ENCODE results near the gene NUP98. TPM values are rescaled to one million over a fixed set of nuclear protein-coding genes. Genes with fewer than 3 reads are reported as not detected.

Gene NUP98
- total and polyA plus RNA-seq, 2 donors (not counting 3 experiments of a cell fraction or from before 2014, with no cell fraction given) = 92.7 to 169 TPM

DNA sequence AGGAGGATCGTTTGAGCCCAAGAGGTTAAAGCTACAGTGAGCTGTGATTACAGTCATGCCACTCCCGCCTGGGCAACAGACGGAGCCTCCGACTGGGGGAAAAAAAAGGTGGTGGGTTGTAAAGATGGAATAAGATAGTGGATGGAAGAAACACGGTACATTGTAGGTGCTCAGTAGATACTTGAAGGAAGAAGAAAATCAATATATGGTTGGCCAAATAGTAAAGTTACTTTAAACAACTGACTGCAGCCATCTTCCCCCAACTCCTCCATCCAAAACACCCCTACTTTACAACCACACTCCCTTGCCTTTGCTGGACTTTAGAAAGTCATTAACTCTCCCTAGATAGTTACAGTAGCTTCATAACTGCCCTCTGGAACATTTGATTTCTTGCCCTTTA lies 2.5 kb upstream of the NUP98 start:
- Histone ChIP-seq H3K9me1 (replicated peaks; ENCODE audit: control insufficient read depth, extremely low read depth, insufficient read depth, low read length) (no peaks in the 10 kb centered on the region), H3K9me3 (replicated peaks; ENCODE audit: control insufficient read depth, insufficient read depth, low read length) (no peaks in the 10 kb centered on the region), H3K79me2 (ENCODE audit: control insufficient read depth, insufficient read depth, low read length) (peaks cover 24% of the 10 kb centered on the region), H3K4me2 (ENCODE audit: insufficient read depth, low read length) (no peak overlapping the region), H3K27ac (ENCODE audit: insufficient read depth, low read depth, low read length) (no peak overlapping the region), H3K27me3 (ENCODE audit: control insufficient read depth in 2 of 2, insufficient read depth in 2 of 2, low read length in 2 of 2) (no peaks in the 10 kb centered on the region), H4K20me1 (replicated peaks; ENCODE audit: control insufficient read depth, extremely low read depth, insufficient read depth, low read length) (peaks cover 4% of the 10 kb centered on the region), H3K4me1 (ENCODE audit: control insufficient read depth, extremely low read depth, insufficient read depth, low read length) (peaks cover 19% of the 10 kb centered on the region), H3K36me3 (ENCODE audit: control insufficient read depth in 2 of 2, extremely low read depth in 1 of 2, insufficient read depth in 2 of 2, low read length in 2 of 2) (no peaks in the 10 kb centered on the region), H3K4me3 (replicated peaks in 1 of 3; ENCODE audit: insufficient read depth in 1 of 3, low read depth in 1 of 3, low read length in 3 of 3) (no peak overlapping the region), H3K9ac (replicated peaks; ENCODE audit: extremely low read depth, insufficient read depth, low read length) (no peak overlapping the region), H2AFZ (ENCODE audit: low read depth, low read length) (no peak overlapping the region)
- dilution Hi-C loops (cut with MboI; ENCODE audit: extremely low pct_ligation_motif_present, low sequenced_read_pairs) (no loop called here), intact Hi-C loops (cut with micrococcal nuclease) (no loop called here)
- TF ChIP-seq POLR2AphosphoS5 (IDR thresholded peaks at IDR 0.05; ENCODE audit: insufficient read depth, low read depth, low read length) (no peak), FOS (IDR thresholded peaks at IDR 0.05; ENCODE audit: borderline replicate concordance, insufficient read depth, low read length) (no peak)
- POLR2A ChIA-PET = no interaction called here
- FAIRE-seq (no peak), DNase-seq (ENCODE audit: low read depth, low spot score) (no peak)
- CTCF ChIA-PET = interaction anchor here (3.2 kb wide), 1 partner anchor 9 kb away, joined by 19 read pairs; the partner anchor contains the start of gene PGAP2
- no TSS peak for BruUV-seq (replicated peaks)

DNA sequence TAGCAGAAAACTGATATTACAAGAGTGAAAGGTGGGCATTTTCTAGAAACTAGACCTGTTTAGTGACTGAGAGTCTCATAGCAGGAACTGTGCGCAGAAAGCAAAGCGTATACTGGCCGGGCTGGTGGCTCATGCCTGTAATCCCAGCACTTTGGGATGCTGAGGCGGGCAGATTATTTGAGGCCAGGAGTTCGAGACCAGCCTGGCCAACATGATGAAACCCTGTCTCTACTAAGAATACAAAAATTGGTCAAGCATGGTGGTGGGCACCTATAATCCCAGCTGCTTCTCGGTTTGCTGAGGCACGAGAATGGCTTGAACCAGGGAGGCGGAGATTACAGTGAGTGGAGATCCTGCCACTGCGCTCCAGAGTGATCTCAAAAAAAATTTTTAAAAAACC lies 1.8 kb upstream of the NUP98 start:
- H3K4me1 ChIP-seq (ENCODE audit: control insufficient read depth, extremely low read depth, insufficient read depth, low read length) = peaks cover 17% of the 10 kb centered on the region
- no peaks in the 10 kb centered on the region for H3K9me1 ChIP-seq (replicated peaks; ENCODE audit: control insufficient read depth, extremely low read depth, insufficient read depth, low read length)
- ChIA-PET POLR2A (interaction anchor here (0.6 to 2.2 kb wide), 2 partner anchors 8 to 171 kb away, joined by 3 to 7 read pairs; no protein-coding TSS in a partner anchor), CTCF (interaction anchor here (3.2 kb wide), 1 partner anchor 9 kb away, joined by 19 read pairs; the partner anchor contains the start of gene PGAP2)
- peaks cover 4% of the 10 kb centered on the region for H4K20me1 ChIP-seq (replicated peaks; ENCODE audit: control insufficient read depth, extremely low read depth, insufficient read depth, low read length)
- no peaks in the 10 kb centered on the region for H3K36me3 ChIP-seq (ENCODE audit: control insufficient read depth in 2 of 2, extremely low read depth in 1 of 2, insufficient read depth in 2 of 2, low read length in 2 of 2)
- H3K4me3 ChIP-seq (replicated peaks in 1 of 3; ENCODE audit: insufficient read depth in 1 of 3, low read depth in 1 of 3, low read length in 3 of 3) = no peak overlapping the region
- no peak for FAIRE-seq
- no peak for DNase-seq (ENCODE audit: low read depth, low spot score)
- dilution Hi-C loops (cut with MboI; ENCODE audit: extremely low pct_ligation_motif_present, low sequenced_read_pairs) = no loop called here
- no peaks in the 10 kb centered on the region for H3K9me3 ChIP-seq (replicated peaks; ENCODE audit: control insufficient read depth, insufficient read depth, low read length)
- no peak overlapping the region for H3K27ac ChIP-seq (ENCODE audit: insufficient read depth, low read depth, low read length)
- peaks cover 31% of the 10 kb centered on the region for H3K79me2 ChIP-seq (ENCODE audit: control insufficient read depth, insufficient read depth, low read length)
- intact Hi-C loops (cut with micrococcal nuclease) = no loop called here
- no peak overlapping the region for H3K4me2 ChIP-seq (ENCODE audit: insufficient read depth, low read length)
- no TSS peak for BruUV-seq (replicated peaks)
- H3K9ac ChIP-seq (replicated peaks; ENCODE audit: extremely low read depth, insufficient read depth, low read length) = no peak overlapping the region
- no peak overlapping the region for H2AFZ ChIP-seq (ENCODE audit: low read depth, low read length)
- TF ChIP-seq, protein P1, sequence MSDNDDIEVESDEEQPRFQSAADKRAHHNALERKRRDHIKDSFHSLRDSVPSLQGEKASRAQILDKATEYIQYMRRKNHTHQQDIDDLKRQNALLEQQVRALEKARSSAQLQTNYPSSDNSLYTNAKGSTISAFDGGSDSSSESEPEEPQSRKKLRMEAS (IDR thresholded peaks at IDR 0.05; ENCODE audit: insufficient read depth, insufficient read length) = no peak
- TF ChIP-seq MYC (IDR thresholded peaks at IDR 0.05; ENCODE audit: low read depth, low read length) (no peak), GATA2 (IDR thresholded peaks at IDR 0.05; ENCODE audit: insufficient read depth, insufficient read length, low read depth, low read length) (no peak), JUN (IDR thresholded peaks at IDR 0.05; ENCODE audit: borderline replicate concordance, insufficient read depth, insufficient read length, low read depth) (no peak), FOS (IDR thresholded peaks at IDR 0.05; ENCODE audit: borderline replicate concordance, insufficient read depth, low read length) (no peak), EZH2 (IDR thresholded peaks at IDR 0.05; ENCODE audit: borderline replicate concordance, low read depth, low read length, severe bottlenecking) (no peak), POLR2A (IDR thresholded peaks at IDR 0.05; ENCODE audit: low read depth, low read length) (no peak), POLR2AphosphoS5 (IDR thresholded peaks at IDR 0.05; ENCODE audit: insufficient read depth, low read depth, low read length) (no peak)
- TF ChIP-seq, protein P2, sequence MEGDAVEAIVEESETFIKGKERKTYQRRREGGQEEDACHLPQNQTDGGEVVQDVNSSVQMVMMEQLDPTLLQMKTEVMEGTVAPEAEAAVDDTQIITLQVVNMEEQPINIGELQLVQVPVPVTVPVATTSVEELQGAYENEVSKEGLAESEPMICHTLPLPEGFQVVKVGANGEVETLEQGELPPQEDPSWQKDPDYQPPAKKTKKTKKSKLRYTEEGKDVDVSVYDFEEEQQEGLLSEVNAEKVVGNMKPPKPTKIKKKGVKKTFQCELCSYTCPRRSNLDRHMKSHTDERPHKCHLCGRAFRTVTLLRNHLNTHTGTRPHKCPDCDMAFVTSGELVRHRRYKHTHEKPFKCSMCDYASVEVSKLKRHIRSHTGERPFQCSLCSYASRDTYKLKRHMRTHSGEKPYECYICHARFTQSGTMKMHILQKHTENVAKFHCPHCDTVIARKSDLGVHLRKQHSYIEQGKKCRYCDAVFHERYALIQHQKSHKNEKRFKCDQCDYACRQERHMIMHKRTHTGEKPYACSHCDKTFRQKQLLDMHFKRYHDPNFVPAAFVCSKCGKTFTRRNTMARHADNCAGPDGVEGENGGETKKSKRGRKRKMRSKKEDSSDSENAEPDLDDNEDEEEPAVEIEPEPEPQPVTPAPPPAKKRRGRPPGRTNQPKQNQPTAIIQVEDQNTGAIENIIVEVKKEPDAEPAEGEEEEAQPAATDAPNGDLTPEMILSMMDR (IDR thresholded peaks at IDR 0.05; ENCODE audit: extremely low read depth in 1 of 2, insufficient read depth in 1 of 2, low read depth in 1 of 2, low read length in 2 of 2) = no peak
- no peaks in the 10 kb centered on the region for H3K27me3 ChIP-seq (ENCODE audit: control insufficient read depth in 2 of 2, insufficient read depth in 2 of 2, low read length in 2 of 2)

Data from endothelial cell of umbilical vein (primary cell).